GM10266 (cell line): ENCODE measurements around the gene COPS3.

Experiments used
- DNase-seq: peaks from one replicate; pipeline ENCODE4 v3.0.0; 2012; ENCODE audit errors: extremely low spot score
- CTCF ChIP-seq: IDR thresholded peaks from 2 replicates; pipeline ENCODE4 v1.5.1; 2012; ENCODE audit warnings: mild to moderate bottlenecking, low read depth; ENCODE audit not compliant: control insufficient read depth, insufficient read depth; ENCODE audit errors: missing control alignments

Gene COPS3

GRCh38 chr17:17205368-17206123 is 75.5 kb downstream of the COPS3 start:
- peak; percentile 83 for DNase-seq
- TF ChIP-seq CTCF, result no peak

- TF ChIP-seq CTCF, result no peak
- DNase-seq, result no peak
These were observed 76.3 kb downstream of the COPS3 start for GRCh38 chr17:17204635-17205231.

- DNase-seq, result no peak
- TF ChIP-seq CTCF, result no peak
These were observed 76.9 kb downstream of the COPS3 start for GRCh38 chr17:17204041-17204591.

GRCh38 chr17:17203173-17203730 is 77.8 kb downstream of the COPS3 start:
- no peak for DNase-seq
- TF ChIP-seq CTCF, result no peak

- TF ChIP-seq CTCF, result no peak
- DNase-seq, result no peak
These were observed 79.1 kb downstream of the COPS3 start for GRCh38 chr17:17201907-17202306.

- no peak for DNase-seq
- no peak for TF ChIP-seq CTCF
These were observed 79.8 kb downstream of the COPS3 start for GRCh38 chr17:17201271-17201670.

- DNase-seq, result no peak
- TF ChIP-seq CTCF, result no peak
These were observed 80.2 kb downstream of the COPS3 start for GRCh38 chr17:17200831-17201230.
